Measurements from ENCODE around the gene DLL4. TPM values are rescaled to one million over a fixed set of nuclear protein-coding genes. Genes with fewer than 3 reads are reported as not detected.

The DLL4 gene
- total RNA-seq, 1 experiment from 2014 or later: 0.11 TPM

DNA sequence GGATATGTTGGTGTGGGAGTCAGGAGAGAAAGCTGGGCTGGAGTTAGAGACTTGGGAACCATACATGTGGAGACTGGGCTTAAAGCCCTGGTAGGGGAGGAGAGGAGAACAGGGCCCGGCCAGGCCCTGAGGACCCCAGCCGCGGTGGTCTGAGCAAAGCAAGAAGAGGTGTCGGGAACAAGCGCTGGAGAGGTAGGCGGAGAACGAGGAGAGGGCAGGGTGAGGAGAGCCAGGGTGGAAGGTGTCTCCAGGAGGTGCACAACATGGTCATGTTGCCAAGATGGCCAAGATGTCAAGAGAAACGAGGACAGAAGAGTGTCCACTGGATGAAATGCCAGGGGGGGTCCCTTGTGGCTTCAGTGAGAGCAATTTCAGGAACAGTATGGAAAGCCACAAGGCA, 29.6 kb downstream of the DLL4 start:
- Histone ChIP-seq H3K27me3 (replicated peaks; ENCODE audit: insufficient read depth, low read depth, low read length, poor library complexity) (no peaks in the 10 kb centered on the region), H3K4me3 (ENCODE audit: low read depth, low read length, poor library complexity, severe bottlenecking) (no peak overlapping the region), H3K9me3 (ENCODE audit: low read depth, low read length, poor library complexity, severe bottlenecking) (no peaks in the 10 kb centered on the region), H3K27ac (ENCODE audit: low read depth, low read length, poor library complexity, severe bottlenecking) (no peak overlapping the region), H3K36me3 (ENCODE audit: insufficient read depth, low read length, poor library complexity, severe bottlenecking) (peaks cover 21% of the 10 kb centered on the region), H3K4me1 (ENCODE audit: insufficient read depth, low read length, poor library complexity, severe bottlenecking) (peaks cover 30% of the 10 kb centered on the region)
- ChIA-PET CTCF (no interaction called here), POLR2A (ENCODE audit: low non-redundant PET) (no interaction called here)
- no peak for DNase-seq (ENCODE audit: low spot score)
- no TSS peak for BruUV-seq (replicated peaks)
- no peak for TF ChIP-seq EZH2 (IDR thresholded peaks at IDR 0.05; ENCODE audit: borderline replicate concordance, low read depth, low read length, poor library complexity, severe bottlenecking)
- TF ChIP-seq, protein P1, sequence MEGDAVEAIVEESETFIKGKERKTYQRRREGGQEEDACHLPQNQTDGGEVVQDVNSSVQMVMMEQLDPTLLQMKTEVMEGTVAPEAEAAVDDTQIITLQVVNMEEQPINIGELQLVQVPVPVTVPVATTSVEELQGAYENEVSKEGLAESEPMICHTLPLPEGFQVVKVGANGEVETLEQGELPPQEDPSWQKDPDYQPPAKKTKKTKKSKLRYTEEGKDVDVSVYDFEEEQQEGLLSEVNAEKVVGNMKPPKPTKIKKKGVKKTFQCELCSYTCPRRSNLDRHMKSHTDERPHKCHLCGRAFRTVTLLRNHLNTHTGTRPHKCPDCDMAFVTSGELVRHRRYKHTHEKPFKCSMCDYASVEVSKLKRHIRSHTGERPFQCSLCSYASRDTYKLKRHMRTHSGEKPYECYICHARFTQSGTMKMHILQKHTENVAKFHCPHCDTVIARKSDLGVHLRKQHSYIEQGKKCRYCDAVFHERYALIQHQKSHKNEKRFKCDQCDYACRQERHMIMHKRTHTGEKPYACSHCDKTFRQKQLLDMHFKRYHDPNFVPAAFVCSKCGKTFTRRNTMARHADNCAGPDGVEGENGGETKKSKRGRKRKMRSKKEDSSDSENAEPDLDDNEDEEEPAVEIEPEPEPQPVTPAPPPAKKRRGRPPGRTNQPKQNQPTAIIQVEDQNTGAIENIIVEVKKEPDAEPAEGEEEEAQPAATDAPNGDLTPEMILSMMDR (conservative IDR thresholded peaks at IDR 0.05; ENCODE audit: low read depth, low read length): no peak
- intact Hi-C loops (cut with micrococcal nuclease; ENCODE audit: unreplicated experiment): no loop called here

DNA sequence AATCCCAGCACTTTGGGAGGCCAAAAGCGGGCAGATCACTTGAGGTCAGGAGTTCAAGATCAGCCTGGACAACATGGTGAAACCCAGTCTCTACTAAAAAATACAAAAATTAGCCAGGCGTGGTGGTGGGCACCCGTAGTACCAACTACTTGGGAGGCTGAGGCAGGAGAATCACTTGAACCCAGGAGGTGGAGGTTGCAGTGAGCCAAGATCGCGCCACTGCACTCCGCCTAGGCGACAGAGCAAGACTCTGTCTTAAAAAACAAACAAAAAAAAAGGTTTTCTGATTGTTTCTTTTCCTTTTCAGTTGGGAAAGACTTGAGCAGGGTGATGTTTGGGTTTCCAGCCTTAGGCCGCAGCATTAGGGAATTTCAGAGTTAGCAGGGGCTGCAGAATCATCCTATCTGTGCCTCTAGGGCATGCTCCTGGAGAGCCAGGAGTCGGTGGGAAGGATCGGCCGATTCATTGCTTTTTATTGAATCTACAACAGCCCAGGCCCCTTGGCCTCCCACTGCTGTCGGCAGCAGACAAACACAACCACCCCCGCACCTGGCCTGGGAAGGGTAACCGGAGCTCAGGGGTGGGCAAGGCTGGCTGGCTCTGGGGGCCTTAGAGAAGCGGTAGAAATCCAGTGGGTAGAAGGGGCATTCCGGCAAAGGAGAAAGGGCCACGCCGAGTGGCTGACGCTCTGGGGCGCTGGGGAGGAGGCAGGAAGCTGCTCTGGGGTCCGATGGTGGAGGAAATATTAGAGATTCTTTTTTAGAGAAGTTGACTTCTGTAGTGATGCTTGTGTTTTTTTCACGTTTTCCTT, 30.4 kb downstream of the DLL4 start:
- BruUV-seq (replicated peaks): no TSS peak
- intact Hi-C loops (cut with micrococcal nuclease; ENCODE audit: unreplicated experiment): no loop called here
- POLR2A ChIA-PET (ENCODE audit: low non-redundant PET): no interaction called here
- no peak for DNase-seq (ENCODE audit: low spot score)
- CTCF ChIA-PET: no interaction called here
- H3K4me3 ChIP-seq (ENCODE audit: low read depth, low read length, poor library complexity, severe bottlenecking): no peak overlapping the region
- H3K4me1 ChIP-seq (ENCODE audit: insufficient read depth, low read length, poor library complexity, severe bottlenecking): peaks cover 26% of the 10 kb centered on the region
- H3K27ac ChIP-seq (ENCODE audit: low read depth, low read length, poor library complexity, severe bottlenecking): no peak overlapping the region
- TF ChIP-seq, protein P1 (conservative IDR thresholded peaks at IDR 0.05; ENCODE audit: low read depth, low read length): no peak
- TF ChIP-seq EZH2 (IDR thresholded peaks at IDR 0.05; ENCODE audit: borderline replicate concordance, low read depth, low read length, poor library complexity, severe bottlenecking): no peak
- H3K36me3 ChIP-seq (ENCODE audit: insufficient read depth, low read length, poor library complexity, severe bottlenecking): peaks cover 21% of the 10 kb centered on the region
- H3K9me3 ChIP-seq (ENCODE audit: low read depth, low read length, poor library complexity, severe bottlenecking): no peaks in the 10 kb centered on the region
- no peaks in the 10 kb centered on the region for H3K27me3 ChIP-seq (replicated peaks; ENCODE audit: insufficient read depth, low read depth, low read length, poor library complexity)

DNA sequence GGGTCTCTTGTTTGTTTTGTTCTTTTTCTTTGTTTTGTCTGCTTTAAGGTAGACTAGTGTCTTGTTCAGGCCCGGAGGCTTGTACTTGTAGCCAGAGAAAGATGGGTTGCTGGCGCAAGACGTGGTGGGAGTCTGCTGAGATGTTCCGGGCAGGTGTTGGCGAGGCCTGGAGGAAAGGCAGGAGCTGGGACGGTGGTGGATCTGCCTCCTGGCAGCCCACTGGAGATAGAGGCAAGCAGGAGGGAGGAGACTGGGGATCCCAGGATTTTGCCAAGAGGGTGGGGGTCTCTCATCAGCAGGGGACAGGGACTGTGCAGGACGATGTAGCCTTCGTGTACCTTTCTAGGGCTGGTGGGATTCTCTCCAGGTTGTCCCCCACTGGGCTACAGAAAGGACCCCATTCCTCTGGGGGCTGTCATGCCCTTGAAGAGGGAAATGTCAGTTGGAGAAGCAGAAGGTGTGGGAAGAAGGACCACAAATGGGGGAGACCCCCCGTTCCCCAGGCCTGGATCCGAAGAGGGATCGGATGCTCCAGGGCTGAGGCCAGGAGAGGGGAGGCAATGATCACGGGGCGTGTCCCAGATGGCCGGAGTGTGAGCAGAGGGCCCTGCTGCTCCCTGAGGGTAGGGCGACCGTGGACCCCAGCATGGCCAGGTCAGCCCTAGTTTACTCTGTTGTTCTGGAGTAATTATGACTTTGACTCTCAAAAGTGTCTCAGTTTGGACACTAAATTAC, 31.2 kb downstream of the DLL4 start:
- TF ChIP-seq EZH2 (IDR thresholded peaks at IDR 0.05; ENCODE audit: borderline replicate concordance, low read depth, low read length, poor library complexity, severe bottlenecking): no peak
- TF ChIP-seq, protein P1 (conservative IDR thresholded peaks at IDR 0.05; ENCODE audit: low read depth, low read length): no peak
- Histone ChIP-seq H3K27me3 (replicated peaks; ENCODE audit: insufficient read depth, low read depth, low read length, poor library complexity) (no peaks in the 10 kb centered on the region), H3K9me3 (ENCODE audit: low read depth, low read length, poor library complexity, severe bottlenecking) (no peaks in the 10 kb centered on the region), H3K27ac (ENCODE audit: low read depth, low read length, poor library complexity, severe bottlenecking) (no peak overlapping the region), H3K4me1 (ENCODE audit: insufficient read depth, low read length, poor library complexity, severe bottlenecking) (peaks cover 24% of the 10 kb centered on the region), H3K36me3 (ENCODE audit: insufficient read depth, low read length, poor library complexity, severe bottlenecking) (peaks cover 17% of the 10 kb centered on the region), H3K4me3 (ENCODE audit: low read depth, low read length, poor library complexity, severe bottlenecking) (no peak overlapping the region)
- DNase-seq (ENCODE audit: low spot score): no peak
- no TSS peak for BruUV-seq (replicated peaks)
- POLR2A ChIA-PET (ENCODE audit: low non-redundant PET): interaction anchor here (0.6 kb wide), 1 partner anchor 111 kb away, joined by 11 read pairs; no protein-coding TSS in a partner anchor
- intact Hi-C loops (cut with micrococcal nuclease; ENCODE audit: unreplicated experiment): no loop called here
- CTCF ChIA-PET: no interaction called here

Measured in A673 (cell line).